Myometrial cell (primary cell): Measurements from ENCODE around the gene KIF7. TPM values are rescaled to one million over a fixed set of nuclear protein-coding genes. Genes with fewer than 3 reads are reported as not detected.

Experiments used
- total RNA-seq: library from RNA; depleted of rRNA; stranded (reverse); fragments of >200 nt; gene quantifications from 2 replicates; pipeline ENCODE4 v1.2.3, GENCODE V29; 2015

Gene KIF7
- 12.8 and 13.0 TPM in 2 replicates for total RNA-seq

GRCh38 chr15:89654847-89655805 is at the start of gene KIF7:
Gene KIF7, minus strand, starts transcription at chr15:89655467. Its CDS starts 2,537 bp downstream, at chr15:89652930.

GRCh38 chr15:89690276-89691218 is 35.3 kb upstream of the KIF7 start, which contains the start of the genes PEX11A and WDR93:
Gene PEX11A, minus strand, starts transcription at chr15:89690754. Its CDS starts 122 bp downstream, at chr15:89690632.
Gene WDR93, plus strand, starts transcription at chr15:89690811. Its CDS starts 10,936 bp downstream, at chr15:89701747.

GRCh38 chr15:89679212-89679611 is 23.9 kb upstream of the KIF7 start, which contains the start of gene PLIN1:
Gene PLIN1, minus strand, starts transcription at chr15:89679367. Its CDS starts 1,878 bp downstream, at chr15:89677489.

Other genes with a start within 250 kb of the KIF7 start
- not detected in 2 replicates for gene RHCG, start 158.9 kb downstream of the KIF7 start, total RNA-seq
- gene TICRR, start 80.0 kb downstream of the KIF7 start, total RNA-seq: 3.2 and 4.3 TPM in 2 replicates
- 0.53 TPM in 1 of 2 replicates, not detected in the other for gene PLIN1, start 23.9 kb upstream of the KIF7 start, total RNA-seq
- 5.2 and 5.7 TPM in 2 replicates for gene PEX11A, start 35.3 kb upstream of the KIF7 start, total RNA-seq
- gene WDR93, start 35.3 kb upstream of the KIF7 start, total RNA-seq: 1.2 TPM in 1 of 2 replicates, not detected in the other
- 0.18 TPM in 1 of 2 replicates, not detected in the other for gene MESP1, start 95.8 kb upstream of the KIF7 start, total RNA-seq
- under 0.01 and 2.8 TPM in 2 replicates for gene MESP2, start 120.9 kb upstream of the KIF7 start, total RNA-seq
- gene ANPEP, start 159.4 kb upstream of the KIF7 start, total RNA-seq: 275 and 280 TPM in 2 replicates
- 45.6 and 48.0 TPM in 2 replicates for gene AP3S2, start 238.5 kb upstream of the KIF7 start, total RNA-seq